ENCODE results near the gene ZBTB44.

GRCh38 chr11:130190371-130190881, 124.3 kb downstream of the ZBTB44 start:
- TF ChIP-seq CTCF (IDR thresholded peaks at IDR 0.05) = no peak
- no peak for TF ChIP-seq POLR2AphosphoS5 (IDR thresholded peaks at IDR 0.05; ENCODE audit: low read depth, low read length)
- TF ChIP-seq SIN3A (IDR thresholded peaks at IDR 0.05; ENCODE audit: borderline replicate concordance, insufficient read depth, low read depth, low read length) = no peak
